DMS53 (cell line): ENCODE results near the gene PLAC8.
"Not testable (repeated sequence)": the region's sequence is repeated elsewhere in the genome, so short reads cannot be mapped to it uniquely, and the experiment has no call there.

Source experiments
- DNase-seq: peaks from one replicate; lab custom pipeline; 2025; lab: John Stamatoyannopoulos, UW

PLAC8 gene

DNA sequence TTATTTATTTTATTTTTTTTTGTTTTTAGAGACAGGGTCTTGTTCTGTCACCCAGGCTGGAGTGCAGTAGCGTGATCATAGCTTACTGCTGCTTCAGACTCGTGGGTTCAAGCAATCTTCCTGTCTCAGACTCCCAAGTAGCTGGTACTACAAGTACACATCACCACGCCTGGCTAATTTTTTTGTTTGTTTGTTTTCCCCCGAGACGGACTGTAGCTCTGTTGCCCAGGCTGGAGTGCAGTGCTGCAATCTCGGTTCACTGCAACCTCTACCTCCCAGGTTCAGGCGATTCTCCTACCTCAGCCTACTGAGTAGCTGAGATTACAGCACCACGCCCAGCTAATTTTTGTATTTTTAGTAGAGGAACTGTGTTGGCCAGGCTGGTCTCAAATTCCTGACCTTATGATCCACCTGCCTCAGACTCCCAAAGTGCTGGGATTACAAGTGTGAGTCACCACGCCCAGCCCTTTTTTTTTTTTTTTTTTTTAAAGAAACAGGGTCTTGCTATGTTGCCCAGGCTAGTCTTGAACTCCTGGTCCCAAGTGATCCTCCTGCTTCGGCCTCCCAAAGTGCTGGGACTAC, 47.4 kb downstream of the PLAC8 start:
- DNase-seq, result no peak

DNA sequence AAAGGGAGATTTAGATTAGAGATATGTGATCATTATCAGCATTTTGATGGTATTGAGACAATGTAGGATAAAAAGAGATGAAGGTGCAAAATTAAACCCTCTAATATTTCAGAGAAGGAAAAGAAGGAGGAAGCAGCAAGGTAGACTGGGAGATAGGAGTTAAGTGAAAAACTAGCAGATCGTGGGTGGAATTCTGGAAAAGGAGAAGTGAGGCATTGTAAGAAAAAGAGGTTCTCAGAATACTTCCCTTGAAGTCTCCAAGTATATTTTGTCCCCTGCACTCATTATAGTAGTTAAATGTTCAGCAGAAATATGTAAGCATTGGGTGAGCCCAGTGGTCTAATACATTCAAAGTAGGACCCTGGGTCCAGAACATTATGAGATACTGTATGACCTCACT, 49.3 kb downstream of the PLAC8 start:
- no peak for DNase-seq

DNA sequence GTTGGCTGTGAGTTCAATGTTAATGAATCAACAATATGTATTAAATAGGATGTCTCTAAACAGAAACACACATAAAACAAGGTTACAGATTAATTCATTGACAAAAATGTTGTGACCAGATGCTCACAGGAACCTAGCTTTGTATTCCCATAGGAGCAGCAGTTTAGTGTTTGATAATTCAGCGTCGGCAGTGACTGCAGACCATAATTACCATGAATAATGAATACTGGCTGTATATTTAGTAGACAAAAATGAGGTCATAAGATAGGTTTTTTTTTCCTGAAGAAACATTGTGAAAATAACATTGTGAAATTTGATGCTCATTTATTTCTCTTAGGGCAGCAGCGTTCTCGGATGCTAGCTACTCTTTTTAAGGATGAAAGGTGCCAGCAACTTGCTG, 51.8 kb downstream of the PLAC8 start:
- DNase-seq, result no peak

DNA sequence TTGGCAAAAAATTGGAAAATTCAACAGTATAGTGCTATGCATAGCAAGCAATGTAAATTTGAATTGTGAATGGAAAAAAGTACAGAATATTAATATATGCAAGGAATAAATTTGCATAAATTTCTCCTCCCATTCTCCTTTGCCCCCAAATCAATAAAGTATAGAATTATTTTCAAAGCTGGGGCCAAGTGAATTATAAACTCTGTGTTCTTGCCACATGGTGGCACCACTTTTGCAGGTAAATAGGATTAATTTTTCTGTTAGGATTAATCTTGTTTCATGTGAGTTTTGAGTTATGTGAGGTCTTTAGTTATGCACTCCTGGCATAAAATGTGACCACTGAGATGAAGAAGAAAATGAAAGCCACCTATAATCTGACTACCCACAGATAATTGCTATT, 59.6 kb downstream of the PLAC8 start:
- DNase-seq, result peak; percentile 37

DNA sequence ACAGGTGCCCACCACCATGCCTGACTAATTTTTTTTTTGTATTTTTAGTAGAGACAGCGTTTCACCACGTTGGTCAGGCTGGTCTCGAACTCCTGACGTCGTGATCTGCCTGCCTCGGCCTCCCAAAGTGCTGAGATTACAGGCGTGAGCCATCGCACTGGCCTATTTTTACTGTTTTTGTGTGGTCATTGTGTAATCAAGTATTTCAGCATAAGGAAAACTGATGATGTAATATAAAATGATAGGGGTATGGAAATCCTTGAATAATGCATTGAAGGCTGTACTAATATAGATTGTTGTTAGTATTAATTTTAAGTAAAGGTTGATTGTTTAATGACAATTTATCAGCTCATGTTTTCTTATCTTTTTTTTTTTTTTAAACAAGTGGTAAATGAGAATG, 65.7 kb downstream of the PLAC8 start:
- DNase-seq, result not testable (repeated sequence)

DNA sequence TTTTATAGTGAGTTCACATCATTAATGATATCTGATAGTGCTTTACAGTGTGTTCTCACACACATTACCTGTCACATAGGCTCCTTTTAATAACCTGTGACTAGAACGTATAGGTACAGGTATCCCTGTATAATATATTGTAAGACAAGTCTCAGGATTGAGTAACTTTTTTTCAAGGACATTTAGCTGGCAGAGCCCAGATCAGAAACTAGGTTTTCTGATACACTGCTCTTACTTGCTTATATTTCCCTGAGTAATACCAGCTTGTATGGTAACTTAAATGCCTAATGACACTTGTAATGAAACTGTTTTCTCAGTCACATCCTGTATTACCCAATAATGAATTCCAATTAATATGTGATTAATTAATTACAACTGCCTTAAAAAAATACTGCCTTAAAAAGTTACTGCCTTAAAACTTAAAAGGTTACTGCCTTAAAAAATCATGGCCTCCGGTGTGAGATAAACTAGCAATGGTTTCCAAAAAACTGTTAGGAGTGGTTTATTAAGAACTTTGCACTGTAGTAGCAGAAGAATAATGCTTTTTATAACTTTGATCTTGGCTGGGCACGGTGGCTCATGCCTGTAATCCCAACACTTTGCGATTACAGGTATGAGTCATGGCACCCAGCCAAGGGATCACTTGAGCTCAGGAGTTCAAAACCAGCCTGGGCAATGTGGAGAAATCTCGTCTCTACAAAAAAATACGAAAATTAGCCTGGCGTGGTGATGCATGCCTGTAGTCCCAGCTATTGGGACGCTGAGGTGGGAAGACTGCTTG, 67.6 kb downstream of the PLAC8 start:
- DNase-seq, result no peak

DNA sequence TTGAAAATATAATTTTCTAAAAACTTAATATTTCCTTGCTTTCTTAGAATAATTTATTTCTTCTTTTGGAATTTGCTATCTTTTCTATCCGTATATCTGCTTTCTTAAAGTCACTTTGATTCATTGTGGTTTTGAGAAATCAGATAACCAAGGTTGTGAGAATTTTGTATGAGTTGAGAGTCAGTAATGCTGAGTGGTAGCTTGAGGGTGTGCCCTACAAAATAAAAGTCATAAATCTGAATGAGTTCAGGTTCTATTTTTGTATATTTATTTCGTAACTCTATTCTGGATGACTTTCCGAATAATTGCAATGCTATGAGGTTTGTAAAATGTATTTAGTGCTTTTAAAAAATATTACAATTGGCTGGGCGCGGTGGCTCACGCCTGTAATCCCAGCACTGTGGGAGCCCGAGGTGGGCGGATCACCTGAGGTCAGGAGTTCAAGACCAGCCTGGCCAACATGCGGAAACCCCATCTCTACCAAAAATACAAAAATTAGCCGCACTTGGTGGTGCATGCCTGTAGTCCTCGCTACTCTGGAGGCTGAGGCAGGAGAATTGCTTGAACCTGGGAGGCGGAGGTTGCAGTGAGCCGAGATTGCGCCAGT, 70.6 kb downstream of the PLAC8 start:
- no peak for DNase-seq

DNA sequence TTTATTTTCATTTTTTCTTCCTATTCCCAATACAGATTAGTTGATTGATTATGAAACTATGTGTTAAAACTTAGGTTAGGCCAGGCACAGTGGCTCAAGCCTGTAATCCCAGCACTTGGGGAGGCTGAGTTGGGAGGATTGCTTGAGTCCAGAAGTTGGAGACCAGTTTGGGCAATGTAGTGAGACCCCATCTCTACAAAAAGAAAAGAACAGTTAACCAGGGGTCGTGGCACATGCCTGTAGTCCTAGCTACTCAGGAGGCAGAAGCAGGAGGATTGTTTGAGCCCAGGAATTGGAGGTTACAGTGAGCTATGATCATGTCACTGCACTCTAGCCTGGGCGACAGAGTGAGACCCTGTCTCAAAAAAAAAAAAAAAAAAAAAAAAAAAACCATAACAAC, 71.4 kb downstream of the PLAC8 start:
- not testable (repeated sequence) for DNase-seq

DNA sequence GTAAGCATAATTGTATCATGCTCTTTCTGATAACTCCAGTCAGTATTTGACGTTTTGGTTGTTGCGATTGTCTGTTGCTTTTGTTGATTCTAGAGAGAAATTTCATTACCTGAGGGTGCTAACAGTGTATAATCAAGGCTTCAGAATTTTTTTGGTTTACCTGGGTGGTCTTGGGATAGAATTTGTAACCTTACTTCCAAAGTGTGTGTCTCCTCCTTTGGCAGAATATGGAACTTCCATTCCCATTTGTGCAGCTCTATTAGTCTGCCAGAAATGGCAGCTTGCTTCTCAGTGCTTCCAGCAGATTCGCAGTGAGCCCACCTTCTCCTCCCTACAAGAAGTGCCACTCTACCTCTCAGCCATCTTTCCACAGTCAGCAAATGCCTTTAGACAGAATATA, 74.3 kb downstream of the PLAC8 start:
- no peak for DNase-seq
